Vagina (tissue), 2 donors: ENCODE measurements around the gene KRTAP10-3. TPM values are rescaled to one million over a fixed set of nuclear protein-coding genes. Genes with fewer than 3 reads are reported as not detected.

ENCODE experiments used
- DNase-seq, 2 donors: peaks; one replicate each; pipeline ENCODE4 v3.0.0-alpha.2; 2017; ENCODE audit errors: extremely low spot score in 2 of 2
- H3K27ac ChIP-seq: fragments of 200-600 bp; sonication (generic); one replicate; pipeline ENCODE4 v1.5.1; 2019
- H3K27me3 ChIP-seq: fragments of 200-600 bp; sonication (generic); one replicate; pipeline ENCODE4 v1.5.1; 2019
- H3K36me3 ChIP-seq, 2 donors: fragments of 200-600 bp; sonication (generic); one replicate each; pipeline ENCODE4 v1.5.1; 2017 to 2019
- H3K4me1 ChIP-seq: fragments of 200-600 bp; sonication (generic); one replicate; pipeline ENCODE4 v1.5.1; 2019
- H3K4me3 ChIP-seq, 2 donors: fragments of 200-600 bp; sonication (generic); 1 replicate in 1 of 2; 2 replicates in 1 of 2; pipeline ENCODE4 v1.5.1; 2016 to 2019
- H3K9me3 ChIP-seq: fragments of 200-600 bp; sonication (generic); one replicate; pipeline ENCODE4 v1.5.1; 2019
- POLR2A ChIP-seq, 2 donors: fragments of 450-650 bp; IDR thresholded peaks; one replicate each; pipeline ENCODE4 v1.6.1; 2017; ENCODE audit warnings: antibody characterized with exemption in 2 of 2, mild to moderate bottlenecking in 2 of 2, moderate library complexity in 2 of 2
- POLR2AphosphoS5 ChIP-seq, 2 donors: sonication (generic); formaldehyde crosslinking; IDR thresholded peaks; one replicate each; pipeline ENCODE4 v1.9.0; 2017; ENCODE audit warnings: antibody characterized with exemption in 2 of 2, mild to moderate bottlenecking in 2 of 2, low read depth in 1 of 2; ENCODE audit not compliant: insufficient read depth in 1 of 2
- intact Hi-C: fragments of 100-400 bp; cut with DNase I; formaldehyde crosslinking; loops from one replicate; pipeline ENCODE4 v1.15.1; 2023
- total RNA-seq: library from RNA; depleted of rRNA; stranded (reverse); fragments of >200 nt; gene quantifications from one replicate; pipeline ENCODE4 v1.2.3, GENCODE V29; 2016
- TF ChIP-seq, protein P1 (sequence below), 3 experiments: fragments of 450-650 bp in 2 of 3; fragments of 200-600 bp in 1 of 3; sonication (generic) in 1 of 3; IDR thresholded peaks; one replicate each; pipeline ENCODE4 v1.5.1; 2017 to 2019; ENCODE audit warnings: antibody characterized with exemption in 3 of 3, mild to moderate bottlenecking in 2 of 3, moderate library complexity in 2 of 3

Gene KRTAP10-3
- total RNA-seq, 1 donor from 2014 or later, result not detected

DNA sequence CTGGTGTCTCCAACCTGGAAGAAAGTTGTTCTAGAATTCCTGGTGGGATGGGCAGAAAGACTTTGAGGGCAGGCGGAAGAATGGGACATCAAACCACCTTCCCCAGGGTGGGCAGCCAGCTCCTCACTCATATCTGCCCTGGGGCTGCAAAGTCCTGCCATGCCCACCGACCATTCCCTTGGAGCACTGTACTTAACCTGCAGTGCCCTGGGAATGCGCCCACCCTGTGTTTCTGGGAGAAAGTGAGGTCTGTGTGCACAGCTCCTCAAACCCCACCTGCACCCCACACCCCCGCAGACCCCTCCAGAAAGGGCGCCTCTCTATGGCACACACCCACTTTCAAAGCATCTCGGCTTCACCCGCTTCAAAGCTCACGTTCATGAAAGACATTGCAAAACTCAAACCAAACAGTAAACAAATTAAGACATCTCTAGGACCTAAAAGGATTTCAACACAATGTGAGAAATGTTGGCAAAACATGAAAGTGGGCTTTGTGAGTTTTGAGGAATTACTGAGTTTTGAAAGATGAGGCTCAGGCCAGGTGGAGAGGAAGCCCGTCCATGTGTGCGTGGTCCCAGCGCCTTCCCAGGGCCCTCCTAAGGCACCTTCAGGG is 43.7 kb downstream of the KRTAP10-3 start:
- TF ChIP-seq POLR2A (IDR thresholded peaks at IDR 0.05) (no peak), POLR2AphosphoS5 (IDR thresholded peaks at IDR 0.05; ENCODE audit: insufficient read depth in 1 of 2, low read depth in 1 of 2) (no peak)
- TF ChIP-seq, protein P1, sequence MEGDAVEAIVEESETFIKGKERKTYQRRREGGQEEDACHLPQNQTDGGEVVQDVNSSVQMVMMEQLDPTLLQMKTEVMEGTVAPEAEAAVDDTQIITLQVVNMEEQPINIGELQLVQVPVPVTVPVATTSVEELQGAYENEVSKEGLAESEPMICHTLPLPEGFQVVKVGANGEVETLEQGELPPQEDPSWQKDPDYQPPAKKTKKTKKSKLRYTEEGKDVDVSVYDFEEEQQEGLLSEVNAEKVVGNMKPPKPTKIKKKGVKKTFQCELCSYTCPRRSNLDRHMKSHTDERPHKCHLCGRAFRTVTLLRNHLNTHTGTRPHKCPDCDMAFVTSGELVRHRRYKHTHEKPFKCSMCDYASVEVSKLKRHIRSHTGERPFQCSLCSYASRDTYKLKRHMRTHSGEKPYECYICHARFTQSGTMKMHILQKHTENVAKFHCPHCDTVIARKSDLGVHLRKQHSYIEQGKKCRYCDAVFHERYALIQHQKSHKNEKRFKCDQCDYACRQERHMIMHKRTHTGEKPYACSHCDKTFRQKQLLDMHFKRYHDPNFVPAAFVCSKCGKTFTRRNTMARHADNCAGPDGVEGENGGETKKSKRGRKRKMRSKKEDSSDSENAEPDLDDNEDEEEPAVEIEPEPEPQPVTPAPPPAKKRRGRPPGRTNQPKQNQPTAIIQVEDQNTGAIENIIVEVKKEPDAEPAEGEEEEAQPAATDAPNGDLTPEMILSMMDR (IDR thresholded peaks at IDR 0.05), result no peak
- intact Hi-C loops, result no loop called here
- Histone ChIP-seq H3K27me3 (no peaks in the 10 kb centered on the region), H3K9me3 (no peaks in the 10 kb centered on the region), H3K4me3 (no peak overlapping the region), H3K27ac (no peak overlapping the region), H3K4me1 (peaks cover 11% of the 10 kb centered on the region), H3K36me3 (no peaks in the 10 kb centered on the region)
- DNase-seq, result no peak

DNA sequence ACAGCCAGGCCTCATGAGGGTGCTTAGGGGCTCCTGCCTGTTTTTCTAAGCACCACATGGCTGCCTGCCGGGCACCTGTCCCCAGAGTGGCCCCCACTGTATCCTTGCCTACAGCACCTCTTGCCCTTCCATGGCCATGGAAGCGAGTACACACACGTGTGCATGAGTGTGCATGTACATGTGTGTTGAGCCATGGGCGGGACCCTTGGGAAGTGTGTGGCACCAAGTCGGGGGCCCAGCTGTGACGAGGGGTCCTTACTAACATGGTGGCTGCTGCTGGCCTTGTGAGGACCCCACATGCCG is 44.4 kb downstream of the KRTAP10-3 start:
- intact Hi-C loops, result no loop called here
- Histone ChIP-seq H3K27ac (no peak overlapping the region), H3K4me3 (no peak overlapping the region), H3K36me3 (no peaks in the 10 kb centered on the region), H3K9me3 (no peaks in the 10 kb centered on the region), H3K27me3 (no peaks in the 10 kb centered on the region), H3K4me1 (peaks cover 11% of the 10 kb centered on the region)
- no peak for TF ChIP-seq POLR2A (IDR thresholded peaks at IDR 0.05)
- TF ChIP-seq POLR2AphosphoS5 (IDR thresholded peaks at IDR 0.05; ENCODE audit: insufficient read depth in 1 of 2, low read depth in 1 of 2), result no peak
- TF ChIP-seq, protein P1 (IDR thresholded peaks at IDR 0.05), result no peak
- no peak for DNase-seq

DNA sequence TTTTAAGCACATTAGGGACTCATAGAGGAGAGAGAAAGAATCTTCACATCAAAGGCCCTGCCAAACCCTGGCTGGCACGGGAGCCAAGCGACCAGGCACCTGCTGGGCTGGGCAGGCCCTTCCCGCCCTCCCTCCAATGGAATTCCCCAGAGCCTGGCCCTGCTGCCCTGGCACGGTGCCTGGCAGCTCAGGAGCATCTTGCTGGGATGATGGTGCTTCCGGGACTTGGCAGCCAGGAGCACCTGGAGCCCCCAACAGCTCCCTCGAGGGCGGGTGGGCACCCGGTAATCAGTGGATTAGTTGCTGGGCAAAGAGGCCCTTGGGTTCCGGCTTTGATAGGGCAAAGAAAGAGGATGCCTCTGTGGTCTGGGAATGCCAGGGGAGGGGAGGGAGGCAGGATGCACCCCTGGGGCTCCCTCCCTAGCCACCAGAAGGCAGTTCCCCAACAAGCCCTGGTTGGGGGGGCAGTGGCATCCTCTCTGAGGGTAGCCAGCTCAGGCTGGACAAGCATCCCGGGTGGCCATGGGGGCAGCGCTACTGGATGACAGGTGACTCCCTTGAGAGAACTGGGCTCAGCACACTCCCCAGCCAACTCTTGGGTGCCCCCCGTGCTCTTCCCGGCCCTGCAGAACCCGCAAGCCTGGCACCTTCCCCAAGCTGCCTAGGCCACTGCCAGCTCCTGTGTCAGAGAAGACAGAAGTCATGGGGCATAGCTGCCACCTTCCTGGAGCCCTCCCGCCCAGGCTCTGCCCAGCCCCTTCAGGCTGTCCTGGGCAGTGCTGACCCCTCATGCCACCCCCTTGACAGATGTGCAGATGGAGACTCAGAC is 45.0 kb downstream of the KRTAP10-3 start:
- Histone ChIP-seq H3K27ac (no peak overlapping the region), H3K36me3 (no peaks in the 10 kb centered on the region), H3K9me3 (no peaks in the 10 kb centered on the region), H3K4me1 (peaks cover 11% of the 10 kb centered on the region), H3K27me3 (no peaks in the 10 kb centered on the region), H3K4me3 (no peak overlapping the region)
- intact Hi-C loops, result no loop called here
- no peak for DNase-seq
- TF ChIP-seq POLR2AphosphoS5 (IDR thresholded peaks at IDR 0.05; ENCODE audit: insufficient read depth in 1 of 2, low read depth in 1 of 2) (no peak), POLR2A (IDR thresholded peaks at IDR 0.05) (no peak)
- TF ChIP-seq, protein P1 (IDR thresholded peaks at IDR 0.05), result no peak

DNA sequence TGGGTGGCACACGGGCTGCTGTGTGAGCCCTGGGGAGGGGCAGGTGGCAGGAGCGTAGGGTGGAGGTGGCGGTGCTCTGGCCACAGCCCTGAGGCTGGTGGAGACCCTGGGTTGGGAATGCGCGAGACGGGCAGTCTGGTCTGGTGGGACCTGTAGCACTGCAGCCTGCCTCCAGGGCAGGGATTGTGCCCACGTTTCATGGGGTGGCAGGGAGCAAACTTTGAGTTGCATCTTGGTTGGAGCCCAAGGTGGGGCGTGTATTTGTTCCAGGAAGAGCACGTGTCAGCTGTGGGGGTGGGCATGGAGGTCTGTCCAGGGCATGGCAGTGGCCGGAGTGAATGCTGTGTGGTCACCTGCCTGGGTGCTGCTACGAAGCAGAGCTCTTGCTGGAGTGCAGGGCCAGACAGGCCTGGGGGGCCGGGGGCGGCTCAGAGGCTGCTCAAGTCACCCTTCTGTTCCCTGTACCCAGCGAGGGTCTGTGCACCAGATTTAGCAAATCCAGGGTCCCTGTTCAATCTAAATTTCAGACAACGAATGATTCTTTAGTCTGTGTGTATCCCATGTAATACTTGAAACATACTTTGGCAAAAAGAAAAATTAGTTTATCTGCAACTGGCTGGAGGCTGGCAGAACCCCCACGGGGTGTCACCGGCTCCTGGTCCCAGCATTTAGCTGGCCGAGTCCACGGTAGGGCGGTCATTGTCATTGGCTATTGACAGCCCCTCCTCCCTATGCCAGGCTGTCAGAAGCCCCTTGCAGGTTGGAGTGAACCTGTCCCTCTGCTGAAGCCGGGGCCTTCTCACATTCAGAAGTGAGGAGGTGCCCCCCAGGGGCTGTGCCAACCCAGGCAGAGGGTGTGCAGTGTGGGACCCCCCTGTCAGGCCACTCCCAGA is 45.9 kb downstream of the KRTAP10-3 start:
- H3K9me3 ChIP-seq, result no peaks in the 10 kb centered on the region
- H3K4me3 ChIP-seq, result no peak overlapping the region
- TF ChIP-seq POLR2AphosphoS5 (IDR thresholded peaks at IDR 0.05; ENCODE audit: insufficient read depth in 1 of 2, low read depth in 1 of 2) (no peak), POLR2A (IDR thresholded peaks at IDR 0.05) (no peak)
- TF ChIP-seq, protein P1 (IDR thresholded peaks at IDR 0.05), result no peak
- H3K27ac ChIP-seq, result no peak overlapping the region
- intact Hi-C loops, result no loop called here
- peaks cover 11% of the 10 kb centered on the region for H3K4me1 ChIP-seq
- no peaks in the 10 kb centered on the region for H3K36me3 ChIP-seq
- no peak for DNase-seq
- H3K27me3 ChIP-seq, result no peaks in the 10 kb centered on the region
